Stimulated activated naive CD8-positive, alpha-beta T cell treated with anti-CD3 and anti-CD28 coated beads, Interleukin-15, Interleukin-2, amounts not matched to agents 100 U/mL and 50 U/mL, for 24 hours (primary cell): ENCODE data around the gene KRCC1.
"Not testable (repeated sequence)": the region's sequence is repeated elsewhere in the genome, so short reads cannot be mapped to it uniquely, and the experiment has no call there.

ENCODE experiments used
- ATAC-seq: fragments of 150-1000 bp; cut with Tn5 transposase; one replicate; pipeline ENCODE4 v1.10.0; 2021
- DNase-seq: peaks from one replicate; pipeline ENCODE4 v3.0.0; 2021

Gene KRCC1

DNA sequence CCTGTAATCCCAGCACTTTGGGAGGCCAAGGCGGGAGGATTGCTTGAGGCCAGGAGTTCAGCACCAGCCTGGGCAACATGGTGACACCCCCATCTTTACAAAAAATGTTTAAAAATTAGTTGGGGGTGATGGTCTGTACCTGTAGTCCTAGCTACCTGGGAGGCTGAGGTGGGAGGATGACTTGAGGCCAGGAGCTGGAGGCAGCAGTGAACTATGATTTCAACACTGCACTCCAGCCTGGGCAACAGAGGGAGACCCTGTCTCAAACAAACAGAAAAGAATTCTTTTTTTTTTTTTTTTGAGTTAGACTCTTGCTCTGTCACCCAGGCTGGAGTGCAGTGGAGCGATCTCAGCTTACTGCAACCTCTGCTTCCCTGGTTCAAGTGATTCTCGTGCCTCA, 55.1 kb downstream of the KRCC1 start:
- not testable (repeated sequence) for DNase-seq, ATAC-seq

DNA sequence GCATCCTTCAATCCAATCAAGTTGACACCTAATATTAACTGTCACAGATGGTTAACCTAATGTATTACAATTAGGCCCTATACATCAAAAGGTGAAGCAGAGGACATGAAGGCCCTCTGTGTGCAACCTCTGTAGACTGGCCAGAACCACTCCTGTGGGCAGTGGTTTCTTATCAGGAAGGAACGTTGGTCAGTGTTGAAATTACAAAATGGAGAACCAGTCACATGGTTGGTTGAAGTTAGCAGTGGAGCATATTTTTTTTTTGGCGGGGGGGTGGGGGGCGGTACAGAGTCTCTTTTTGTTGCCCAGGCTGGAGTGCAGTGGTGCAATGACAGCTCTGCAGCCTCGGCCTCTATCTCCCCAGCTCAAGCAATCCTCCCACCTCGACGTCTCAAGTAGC, 59.0 kb downstream of the KRCC1 start:
- DNase-seq = no peak
- ATAC-seq = no peak

DNA sequence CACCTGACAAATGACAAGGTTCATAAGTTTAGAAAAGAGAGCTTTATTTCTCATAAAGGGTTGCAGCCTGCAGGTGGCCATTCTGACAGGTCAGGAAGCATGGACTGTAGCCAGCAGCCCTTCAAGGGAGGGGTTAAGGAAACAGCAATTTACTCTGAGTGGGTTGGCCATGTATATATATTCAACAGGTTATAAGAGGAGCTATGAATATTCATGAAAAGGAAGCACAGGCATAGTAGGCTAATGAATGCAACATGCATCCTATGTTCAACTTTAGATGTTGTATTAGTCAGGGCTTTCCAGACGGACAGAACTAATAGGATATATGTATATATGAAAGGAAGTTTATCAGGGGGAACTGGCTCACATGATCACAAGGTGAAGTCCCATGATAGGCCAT, 59.8 kb downstream of the KRCC1 start:
- DNase-seq (no peak), ATAC-seq (no peak)

DNA sequence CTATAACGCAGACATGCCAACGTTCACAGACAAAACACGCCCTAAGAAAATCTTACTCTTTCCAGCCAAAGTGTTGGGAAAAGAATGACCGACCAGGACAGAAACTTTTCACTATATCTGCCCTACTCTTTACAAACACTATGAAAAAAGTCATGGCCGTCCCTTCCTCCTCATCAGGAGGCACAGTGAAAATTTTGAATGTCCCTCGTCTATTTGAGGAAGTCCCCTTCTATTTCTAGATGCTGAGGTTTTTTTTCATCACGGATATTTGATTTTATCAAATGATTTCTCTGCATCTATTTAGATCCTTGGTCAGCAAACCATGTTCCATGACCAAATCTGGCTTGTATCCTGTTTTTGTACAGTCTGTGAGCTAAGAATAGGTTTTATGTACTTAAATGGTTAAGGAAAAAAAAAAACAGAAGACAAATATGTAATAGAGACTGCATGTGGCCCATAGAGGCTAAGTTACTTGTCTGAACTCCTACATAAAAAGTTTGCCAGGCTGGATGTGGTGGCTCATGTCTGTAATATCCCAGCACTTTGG, 61.2 kb downstream of the KRCC1 start:
- not testable (repeated sequence) for ATAC-seq, DNase-seq

DNA sequence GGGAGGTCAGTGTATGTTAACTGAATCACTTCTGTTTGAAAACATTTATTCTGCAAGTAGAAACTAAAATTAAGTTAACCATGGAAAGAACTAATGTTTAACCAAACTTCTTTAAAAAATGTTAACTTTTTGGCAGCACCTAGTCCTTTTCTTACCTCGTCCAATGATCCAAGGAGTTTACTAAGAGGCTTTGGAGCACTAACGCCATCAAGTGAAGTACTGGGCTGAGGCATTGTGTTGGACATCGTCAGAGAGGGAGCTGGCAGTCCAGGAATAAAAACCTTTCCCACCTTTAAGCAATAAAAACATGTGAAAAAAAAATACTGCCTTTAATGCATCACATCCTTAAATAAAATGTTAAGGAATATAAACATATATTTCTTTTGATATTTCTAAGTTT, 63.0 kb downstream of the KRCC1 start:
- ATAC-seq = not testable (repeated sequence)

DNA sequence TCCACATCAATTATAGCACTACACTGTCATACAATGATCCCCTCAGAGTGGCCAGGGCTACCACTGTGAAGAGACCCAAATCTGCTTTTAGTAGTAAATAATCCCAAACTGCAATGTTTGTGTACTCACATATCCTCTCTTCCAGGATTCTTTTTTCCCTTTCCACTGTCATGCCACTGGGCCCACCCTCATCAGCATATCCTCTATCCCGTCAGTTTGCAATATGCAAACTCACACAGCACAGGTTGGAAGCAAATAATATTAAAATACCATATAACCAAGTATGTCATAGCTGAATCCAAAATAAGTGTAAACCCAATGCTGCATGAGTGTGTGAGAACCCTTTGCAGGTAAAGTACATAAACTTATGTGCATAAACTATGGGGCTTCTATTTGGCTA, 68.1 kb downstream of the KRCC1 start:
- not testable (repeated sequence) for ATAC-seq, DNase-seq

More for the DNA sequence above, 63.0 kb downstream of the KRCC1 start:
- not testable (repeated sequence) for DNase-seq

DNA sequence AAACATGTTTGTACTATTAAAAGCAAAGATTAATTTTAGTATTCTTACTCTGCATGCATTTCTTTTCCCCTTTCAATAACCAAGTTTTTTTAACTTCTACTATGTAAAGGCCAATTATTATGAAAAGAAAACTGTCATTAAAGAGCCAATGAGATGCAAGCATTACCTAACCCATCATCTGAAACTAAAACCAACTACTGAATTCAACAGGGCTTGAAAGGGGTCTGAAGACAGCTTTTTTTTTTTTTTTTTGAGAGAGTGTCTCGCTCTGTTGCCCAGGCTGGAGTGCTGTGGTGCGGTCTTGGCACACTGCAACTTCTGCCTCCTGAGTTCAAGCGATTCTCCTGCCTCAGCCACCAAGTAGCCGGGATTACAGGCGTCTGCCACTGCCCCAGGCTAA, 69.7 kb downstream of the KRCC1 start:
- not testable (repeated sequence) for DNase-seq, ATAC-seq

DNA sequence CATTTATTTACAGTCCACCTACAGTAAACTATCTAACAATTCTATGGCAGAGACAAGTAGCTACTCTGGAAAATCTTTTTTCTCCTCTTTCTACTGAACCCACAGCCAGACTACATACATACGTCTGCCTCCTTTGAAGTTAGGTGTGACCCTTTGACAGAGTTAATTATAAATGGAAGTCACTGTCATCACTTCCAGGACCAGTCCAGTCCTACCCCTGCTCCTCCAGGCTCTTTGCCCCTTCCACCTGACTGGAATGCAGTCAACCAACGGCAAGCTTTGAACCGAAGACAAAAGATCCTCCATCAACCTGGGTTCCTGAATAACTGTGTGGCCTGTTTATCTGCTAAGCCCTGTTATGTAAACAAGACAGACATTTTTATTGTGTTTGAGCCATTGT, 74.4 kb downstream of the KRCC1 start:
- not testable (repeated sequence) for DNase-seq, ATAC-seq
